Pancreas (tissue), 10 donors: ENCODE results near the gene TMCO6. TPM values are rescaled to one million over a fixed set of nuclear protein-coding genes. Genes with fewer than 3 reads are reported as not detected.
"Not testable (repeated sequence)": the region's sequence is repeated elsewhere in the genome, so short reads cannot be mapped to it uniquely, and the experiment has no call there.

Experiments used
- ATAC-seq, 4 donors: fragments of 200-7000 bp; cut with Tn5 transposase; one replicate each; pipeline versions ENCODE4 v1.8.0 to v1.9.1; 2020; ENCODE audit warnings: mild to moderate bottlenecking in 4 of 4, moderate library complexity in 4 of 4
- DNase-seq, 6 donors: peaks; one replicate each; pipeline ENCODE4 v3.0.0-alpha.2; 2020
- FAIRE-seq: peaks from 2 replicates; lab custom pipeline; 2012; peaks lifted over from hg19 to GRCh38; lab: Jason Lieb, UNC
- H3K27ac ChIP-seq, 4 donors: fragments of 200-600 bp; sonication (generic); 1 replicate in 3 of 4; 2 replicates in 1 of 4; pipeline versions ENCODE4 v1.5.0 to v1.8.0; 2020
- H3K27me3 ChIP-seq, 4 donors: fragments of 200-600 bp; one replicate each; pipeline ENCODE4 v1.8.0; 2021
- H3K36me3 ChIP-seq, 3 donors: fragments of 200-600 bp; sonication (generic) in 1 of 3; one replicate each; pipeline versions ENCODE4 v1.5.0 to v1.8.0; 2020 to 2021
- H3K4me1 ChIP-seq, 3 donors: fragments of 200-600 bp; one replicate each; pipeline ENCODE4 v1.8.0; 2021
- H3K4me3 ChIP-seq, 4 donors: fragments of 200-600 bp; sonication (generic) in 2 of 4; one replicate each; pipeline versions ENCODE4 v1.5.0 to v1.8.0; 2020 to 2021
- H3K9me3 ChIP-seq, 4 donors: fragments of 200-600 bp; one replicate each; pipeline ENCODE4 v1.8.0; 2021
- WGBS, 2 donors: extraction: QIAGEN DNeasy Blood & Tissue Kit; methylation state at CpG; one replicate each; pipeline ENCODE4 v1.1.7; 2013; 5-methylcytosine and 5-hydroxymethylcytosine counted together
- intact Hi-C, 3 donors: fragments of 100-400 bp; cut with DNase I; formaldehyde crosslinking; loops; one replicate each; pipeline versions ENCODE4 v1.11.1 to v1.14.2; 2022
- polyA plus RNA-seq, 2 donors: library from polyadenylated mRNA; stranded (reverse); fragments of 200-250 nt; gene quantifications; one replicate each; pipeline ENCODE4 v1.2.3, GENCODE V29; 2013
- total RNA-seq, 6 donors: library from RNA; stranded (reverse); fragmentation: NEBNext Ultra II Directional in 4 of 6; extraction: Animal tissue kit (Norgen Biotek cat#: 25700) in 4 of 6; gene quantifications; one replicate each; pipeline versions ENCODE4 v1.2.1 to v1.2.4, GENCODE V29; 2021 to 2023
- TF ChIP-seq, protein P1 (sequence below), 4 donors: fragments of 200-600 bp; sonication (generic) in 3 of 4; IDR thresholded peaks; one replicate each; pipeline versions ENCODE4 v1.5.0 to v1.8.0; 2021; ENCODE audit warnings: antibody characterized with exemption in 4 of 4
- donor health status: healthy with polysubstance abuse.
- donor health status: DM: no; HTN: no; CAD: no; lungs with moderate emphysema.
- donor health status: DM: no; HTN: no; CAD: no.
- donor health status: control.
- donor health status: control.
- donor health status: Bipolar disorder and iron deficiency.
- donor health status: DM: yes; HTN: yes; CAD: no.
- donor health status: DM: no; HTN: no; CAD: no.
- donor health status: DM: no; HTN: no; CAD: no.
- donor health status: DM: yes; HTN: yes; CAD: no.

Gene TMCO6
- total and polyA plus RNA-seq, 8 donors, result 5.5 to 19.7 (median 9.1) TPM

DNA sequence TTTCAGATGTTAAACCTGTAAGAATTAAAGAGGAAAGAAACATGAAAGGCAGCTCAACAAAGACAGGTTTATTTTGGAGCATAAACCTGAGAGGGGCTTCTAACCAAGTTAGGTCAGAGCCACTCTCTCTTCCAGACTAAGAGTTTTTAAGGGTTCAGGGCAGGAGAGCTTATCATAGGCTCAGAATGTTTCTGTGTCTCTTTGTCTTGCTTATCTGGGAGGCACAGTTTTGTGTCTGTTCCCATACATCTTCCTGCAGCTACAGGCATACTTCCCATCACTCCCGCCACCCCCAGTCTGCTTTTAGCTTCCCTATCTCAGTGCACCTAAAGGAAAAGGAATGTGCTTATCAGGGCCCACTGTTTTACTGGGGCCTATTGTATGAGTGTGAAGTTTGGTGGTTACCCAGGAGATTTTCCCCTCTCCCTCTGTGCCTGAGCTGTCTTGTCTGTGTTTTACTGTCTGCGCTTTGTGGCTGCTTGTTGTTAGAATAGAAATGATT lies 28.2 kb upstream of the TMCO6 start:
- FAIRE-seq, result no peak
- no peaks in the 10 kb centered on the region for H3K4me1 ChIP-seq
- peak overlapping the region in 2 of 4 donors; percentile 23 to 38 for H3K27ac ChIP-seq
- no peaks in the 10 kb centered on the region for H3K36me3 ChIP-seq
- TF ChIP-seq, protein P1, sequence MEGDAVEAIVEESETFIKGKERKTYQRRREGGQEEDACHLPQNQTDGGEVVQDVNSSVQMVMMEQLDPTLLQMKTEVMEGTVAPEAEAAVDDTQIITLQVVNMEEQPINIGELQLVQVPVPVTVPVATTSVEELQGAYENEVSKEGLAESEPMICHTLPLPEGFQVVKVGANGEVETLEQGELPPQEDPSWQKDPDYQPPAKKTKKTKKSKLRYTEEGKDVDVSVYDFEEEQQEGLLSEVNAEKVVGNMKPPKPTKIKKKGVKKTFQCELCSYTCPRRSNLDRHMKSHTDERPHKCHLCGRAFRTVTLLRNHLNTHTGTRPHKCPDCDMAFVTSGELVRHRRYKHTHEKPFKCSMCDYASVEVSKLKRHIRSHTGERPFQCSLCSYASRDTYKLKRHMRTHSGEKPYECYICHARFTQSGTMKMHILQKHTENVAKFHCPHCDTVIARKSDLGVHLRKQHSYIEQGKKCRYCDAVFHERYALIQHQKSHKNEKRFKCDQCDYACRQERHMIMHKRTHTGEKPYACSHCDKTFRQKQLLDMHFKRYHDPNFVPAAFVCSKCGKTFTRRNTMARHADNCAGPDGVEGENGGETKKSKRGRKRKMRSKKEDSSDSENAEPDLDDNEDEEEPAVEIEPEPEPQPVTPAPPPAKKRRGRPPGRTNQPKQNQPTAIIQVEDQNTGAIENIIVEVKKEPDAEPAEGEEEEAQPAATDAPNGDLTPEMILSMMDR (IDR thresholded peaks at IDR 0.05), result no peak
- H3K4me3 ChIP-seq, result no peak overlapping the region
- no peak for DNase-seq
- peak in 1 of 4 donors; percentile 37 for ATAC-seq
- intact Hi-C loops, result no loop called here
- WGBS, 2 donors, result 92 to 94% methylated on average over 2 of the region's 2 CpGs
- no peaks in the 10 kb centered on the region for H3K27me3 ChIP-seq
- no peaks in the 10 kb centered on the region for H3K9me3 ChIP-seq

DNA sequence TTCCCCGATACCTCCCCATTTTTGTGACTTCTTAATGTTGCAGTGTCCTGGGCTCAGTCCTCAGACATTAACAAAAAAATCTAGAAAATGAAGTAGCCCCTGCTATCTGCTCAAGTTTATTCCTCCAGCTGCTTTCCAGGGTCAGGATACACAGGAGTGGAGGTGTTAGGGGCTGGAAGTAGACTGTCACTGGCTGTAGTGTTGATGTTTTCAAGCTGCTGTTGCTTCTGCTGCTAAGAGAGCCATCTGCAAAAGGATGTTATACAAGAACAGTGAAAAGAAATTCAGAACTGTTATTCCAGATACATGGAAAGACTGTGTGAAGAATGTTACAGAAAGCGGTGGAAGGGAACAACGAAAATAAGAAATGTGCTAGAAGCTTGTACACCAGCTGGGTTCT lies 16.9 kb upstream of the TMCO6 start:
- intact Hi-C loops, result no loop called here
- ATAC-seq (no peak), DNase-seq (no peak), FAIRE-seq (no peak)
- Histone ChIP-seq H3K9me3 (no peaks in the 10 kb centered on the region), H3K36me3 (no peaks in the 10 kb centered on the region), H3K4me3 (no peak overlapping the region), H3K27ac (no peak overlapping the region), H3K27me3 (no peaks in the 10 kb centered on the region), H3K4me1 (no peaks in the 10 kb centered on the region)
- WGBS, 2 donors, result 86% methylated on average over 3 of the region's 3 CpGs
- TF ChIP-seq, protein P1 (IDR thresholded peaks at IDR 0.05), result no peak

DNA sequence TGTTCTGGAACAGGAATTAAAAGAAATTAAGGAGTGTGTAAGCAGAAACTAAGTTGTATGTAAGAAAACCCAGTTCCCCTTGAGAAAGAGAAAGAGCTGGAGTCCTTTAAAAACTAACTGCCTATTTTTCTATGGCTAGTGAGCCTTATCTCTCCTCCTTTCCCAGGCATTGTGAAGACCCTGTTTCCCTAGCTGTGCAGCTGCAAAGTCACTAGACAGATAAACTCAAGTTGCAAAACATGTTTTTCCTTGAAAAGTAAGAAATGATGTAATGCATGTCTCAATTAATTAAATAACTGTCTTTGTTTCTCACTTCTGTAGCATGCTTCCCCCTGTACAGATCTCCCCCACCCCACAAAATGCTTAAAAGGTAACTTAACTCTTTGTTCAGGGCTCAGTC lies 16.2 kb upstream of the TMCO6 start:
- H3K27me3 ChIP-seq, H3K4me3 ChIP-seq, H3K4me1 ChIP-seq, DNase-seq, H3K27ac ChIP-seq, H3K36me3 ChIP-seq, H3K9me3 ChIP-seq, ATAC-seq, intact Hi-C loops, FAIRE-seq: not testable (repeated sequence)

DNA sequence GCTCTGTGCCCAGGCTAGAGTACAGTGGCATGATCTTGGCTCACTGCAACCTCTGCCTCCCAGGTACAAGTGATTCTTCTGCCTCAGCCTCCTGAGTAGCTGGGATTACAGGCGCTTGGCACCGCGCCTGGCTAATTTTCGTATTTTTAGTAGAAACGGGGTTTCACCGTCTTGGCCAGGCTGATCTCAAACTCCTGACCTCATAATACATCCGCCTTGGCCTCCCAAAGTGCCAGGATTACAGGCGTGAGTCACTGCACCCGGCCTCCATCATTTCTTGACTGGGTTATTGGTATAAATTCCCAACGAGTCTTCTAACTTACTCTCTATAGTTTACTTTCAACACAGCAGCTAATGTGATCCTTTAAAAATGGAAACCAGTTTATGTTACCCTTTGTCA lies 14.4 kb upstream of the TMCO6 start:
- 78 to 83% methylated on average over 10 of the region's 10 CpGs for WGBS, 2 donors
- H3K9me3 ChIP-seq, FAIRE-seq: not testable (repeated sequence)

DNA sequence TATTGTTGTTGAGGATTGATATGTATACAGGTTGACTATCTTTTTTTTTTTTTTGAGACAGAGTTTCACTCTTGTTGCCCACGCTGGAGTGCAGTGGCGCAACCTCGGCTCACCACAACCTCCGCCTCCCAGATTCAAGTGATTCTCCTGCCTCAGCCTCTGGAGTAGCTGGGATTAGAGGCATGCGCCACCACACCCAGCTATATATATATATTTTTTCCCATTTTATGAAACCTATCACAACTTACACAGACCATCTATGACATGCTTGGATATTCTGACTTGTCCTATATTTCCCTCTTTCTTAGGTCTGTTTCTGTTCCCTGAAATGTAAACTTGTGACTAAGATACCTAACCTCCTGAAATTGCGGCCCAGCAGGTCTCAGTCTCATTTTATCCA lies 11.3 kb upstream of the TMCO6 start:
- no peaks in the 10 kb centered on the region for H3K9me3 ChIP-seq
- no peak for DNase-seq
- no peak overlapping the region for H3K27ac ChIP-seq
- H3K27me3 ChIP-seq, result no peaks in the 10 kb centered on the region
- WGBS, 2 donors, result 88 to 93% methylated on average over 6 of the region's 6 CpGs
- no peak overlapping the region for H3K4me3 ChIP-seq
- peaks cover 0 to 2% (median 0%) of the 10 kb centered on the region in 3 donors for H3K4me1 ChIP-seq
- ATAC-seq, result no peak
- TF ChIP-seq, protein P1 (IDR thresholded peaks at IDR 0.05), result no peak
- no peak for FAIRE-seq
- no peaks in the 10 kb centered on the region for H3K36me3 ChIP-seq
- intact Hi-C loops, result no loop called here

More for the DNA sequence above, 14.4 kb upstream of the TMCO6 start:
- ATAC-seq, H3K4me3 ChIP-seq, H3K27ac ChIP-seq, H3K27me3 ChIP-seq, H3K36me3 ChIP-seq, DNase-seq, intact Hi-C loops, H3K4me1 ChIP-seq: not testable (repeated sequence)

DNA sequence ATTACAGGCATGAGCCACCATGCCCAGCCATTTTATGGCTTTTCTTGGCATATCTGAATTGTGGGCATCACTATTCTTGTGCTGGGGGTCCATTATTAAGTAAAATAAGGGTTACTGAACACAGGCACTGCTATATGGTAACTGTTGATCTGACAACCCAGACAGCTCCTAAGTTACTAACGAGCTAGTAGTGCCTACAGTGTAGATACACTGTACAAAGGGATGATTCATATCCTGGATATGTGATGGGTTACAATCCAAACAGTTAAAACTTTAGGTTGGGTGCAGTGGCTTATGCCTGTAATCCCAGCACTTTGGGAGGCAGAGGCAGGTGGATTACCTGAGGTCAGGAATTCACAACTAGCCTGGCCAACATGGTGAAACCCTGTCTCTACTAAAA lies 10.5 kb upstream of the TMCO6 start:
- DNase-seq (no peak), FAIRE-seq (no peak), ATAC-seq (no peak)
- Histone ChIP-seq H3K27me3 (no peaks in the 10 kb centered on the region), H3K9me3 (no peaks in the 10 kb centered on the region), H3K4me3 (no peak overlapping the region), H3K27ac (no peak overlapping the region), H3K36me3 (no peaks in the 10 kb centered on the region), H3K4me1 (peaks cover 0 to 8% (median 0%) of the 10 kb centered on the region in 3 donors)
- intact Hi-C loops, result no loop called here
- WGBS, 2 donors, result 85 to 87% methylated on average over 1 of the region's 1 CpG
- TF ChIP-seq, protein P1 (IDR thresholded peaks at IDR 0.05), result no peak
